Immature natural killer cell (primary cell): ENCODE data around the gene ZNF280A. TPM values are rescaled to one million over a fixed set of nuclear protein-coding genes. Genes with fewer than 3 reads are reported as not detected.
"Not testable (repeated sequence)": the region's sequence is repeated elsewhere in the genome, so short reads cannot be mapped to it uniquely, and the experiment has no call there.

Experiments used
- DNase-seq, 3 donors: peaks; one replicate each; pipeline ENCODE4 v3.0.0; 2022; ENCODE audit warnings: mixed read lengths in 1 of 3
- H3K27ac Mint-ChIP-seq, 6 donors: one replicate each; pipeline ENCODE4 v1.8.0; 2020; ENCODE audit warnings: mixed read lengths in 6 of 6, mild to moderate bottlenecking in 5 of 6, inconsistent platforms in 4 of 6, moderate library complexity in 3 of 6
- H3K27me3 Mint-ChIP-seq, 3 donors: one replicate each; pipeline ENCODE4 v1.8.0; 2020 to 2021; ENCODE audit warnings: low read depth in 3 of 3, mild to moderate bottlenecking in 3 of 3, mixed read lengths in 3 of 3, moderate library complexity in 3 of 3, inconsistent platforms in 1 of 3
- H3K36me3 Mint-ChIP-seq, 3 donors: one replicate each; pipeline ENCODE4 v1.8.0; 2020; ENCODE audit warnings: mixed read lengths in 3 of 3, inconsistent platforms in 2 of 3, mild to moderate bottlenecking in 2 of 3
- H3K4me1 Mint-ChIP-seq, 2 donors: one replicate each; pipeline ENCODE4 v1.8.0; 2020; ENCODE audit warnings: inconsistent platforms in 2 of 2, mild to moderate bottlenecking in 2 of 2, mixed read lengths in 2 of 2, moderate library complexity in 1 of 2
- H3K4me3 Mint-ChIP-seq, 5 donors: one replicate each; pipeline ENCODE4 v1.8.0; 2020; ENCODE audit warnings: mild to moderate bottlenecking in 5 of 5, mixed read lengths in 5 of 5, inconsistent platforms in 3 of 5, moderate library complexity in 3 of 5
- H3K9me3 Mint-ChIP-seq, 6 donors: one replicate each; pipeline ENCODE4 v1.8.0; 2020; ENCODE audit warnings: mild to moderate bottlenecking in 6 of 6, mixed read lengths in 6 of 6, inconsistent platforms in 4 of 6, moderate library complexity in 3 of 6
- polyA plus RNA-seq, 3 donors: library from polyadenylated mRNA; unstranded; fragments of 300-500 nt; fragmentation: Illumina TruSeq; gene quantifications; one replicate each; pipeline ENCODE4 v1.2.3, GENCODE V29; 2021

The ZNF280A gene
- polyA plus RNA-seq, 3 donors from 2014 or later, result not detected

- Mint-ChIP-seq H3K4me3 (no peak overlapping the region), H3K27me3 (peaks cover 0 to 1% (median 0%) of the 10 kb centered on the region in 3 donors), H3K9me3 (no peaks in the 10 kb centered on the region), H3K4me1 (no peaks in the 10 kb centered on the region), H3K27ac (no peak overlapping the region), H3K36me3 (peaks cover 12 to 20% (median 19%) of the 10 kb centered on the region in 3 donors)
- no peak for DNase-seq
Observed at GRCh38 chr22:22485524-22485923, 34.5 kb downstream of the ZNF280A start.

- Mint-ChIP-seq H3K9me3 (no peaks in the 10 kb centered on the region), H3K36me3 (peaks cover 12 to 16% (median 16%) of the 10 kb centered on the region in 3 donors), H3K27ac (no peak overlapping the region), H3K27me3 (peaks cover 0 to 1% (median 0%) of the 10 kb centered on the region in 3 donors), H3K4me3 (no peak overlapping the region), H3K4me1 (no peaks in the 10 kb centered on the region)
- no peak for DNase-seq
Observed at GRCh38 chr22:22484023-22484422, 36.0 kb downstream of the ZNF280A start.

GRCh38 chr22:22480940-22481339 is 39.1 kb downstream of the ZNF280A start:
- no peak for DNase-seq
- Mint-ChIP-seq H3K36me3 (peaks cover 4% of the 10 kb centered on the region in 3 donors), H3K4me1 (no peaks in the 10 kb centered on the region), H3K9me3 (no peaks in the 10 kb centered on the region), H3K27ac (no peak overlapping the region), H3K4me3 (no peak overlapping the region), H3K27me3 (peaks cover 0 to 2% (median 1%) of the 10 kb centered on the region in 3 donors)

GRCh38 chr22:22479999-22480532 is 40.0 kb downstream of the ZNF280A start:
- Mint-ChIP-seq H3K4me1 (no peaks in the 10 kb centered on the region), H3K9me3 (no peaks in the 10 kb centered on the region), H3K36me3 (peaks cover 0 to 4% (median 0%) of the 10 kb centered on the region in 3 donors), H3K27me3 (peaks cover 0 to 3% (median 2%) of the 10 kb centered on the region in 3 donors), H3K27ac (no peak overlapping the region), H3K4me3 (no peak overlapping the region)
- no peak for DNase-seq

- H3K27ac Mint-ChIP-seq, result no peak overlapping the region
Observed at GRCh38 chr22:22479116-22479515, 41.0 kb downstream of the ZNF280A start.

GRCh38 chr22:22478470-22478869 is 41.6 kb downstream of the ZNF280A start:
- no peaks in the 10 kb centered on the region for H3K4me1 Mint-ChIP-seq
- peaks cover 0 to 3% (median 2%) of the 10 kb centered on the region in 3 donors for H3K27me3 Mint-ChIP-seq
- DNase-seq, result no peak
- no peak overlapping the region for H3K27ac Mint-ChIP-seq
- H3K9me3 Mint-ChIP-seq, result no peaks in the 10 kb centered on the region
- H3K4me3 Mint-ChIP-seq, result no peak overlapping the region
- H3K36me3 Mint-ChIP-seq, result no peaks in the 10 kb centered on the region

More at GRCh38 chr22:22479116-22479515, 41.0 kb downstream of the ZNF280A start:
- Mint-ChIP-seq H3K27me3 (peaks cover 0 to 3% (median 2%) of the 10 kb centered on the region in 3 donors), H3K4me1 (no peaks in the 10 kb centered on the region), H3K36me3 (no peaks in the 10 kb centered on the region), H3K9me3 (no peaks in the 10 kb centered on the region), H3K4me3 (no peak overlapping the region)
- no peak for DNase-seq

- Mint-ChIP-seq H3K36me3 (peaks cover 0 to 3% (median 0%) of the 10 kb centered on the region in 3 donors), H3K4me3 (no peak overlapping the region), H3K9me3 (peaks cover 1 to 3% (median 2%) of the 10 kb centered on the region in 6 donors), H3K27me3 (peaks cover 1 to 8% (median 2%) of the 10 kb centered on the region in 3 donors), H3K4me1 (no peaks in the 10 kb centered on the region), H3K27ac (no peak overlapping the region)
- DNase-seq, result no peak
Observed at GRCh38 chr22:22474733-22475132, 45.3 kb downstream of the ZNF280A start.

- not testable (repeated sequence) for H3K4me3 Mint-ChIP-seq, DNase-seq, H3K4me1 Mint-ChIP-seq, H3K36me3 Mint-ChIP-seq, H3K27ac Mint-ChIP-seq
- Mint-ChIP-seq H3K27me3 (peaks cover 1 to 10% (median 9%) of the 10 kb centered on the region in 3 donors), H3K9me3 (peaks cover 12 to 29% (median 20%) of the 10 kb centered on the region in 6 donors)
Observed at GRCh38 chr22:22471104-22471503, 49.0 kb downstream of the ZNF280A start.

GRCh38 chr22:22469527-22469926 is 50.5 kb downstream of the ZNF280A start:
- no peak overlapping the region for H3K4me3 Mint-ChIP-seq
- H3K9me3 Mint-ChIP-seq, result peaks cover 12 to 29% (median 20%) of the 10 kb centered on the region in 6 donors
- no peak overlapping the region for H3K27ac Mint-ChIP-seq
- DNase-seq, result no peak
- no peaks in the 10 kb centered on the region for H3K4me1 Mint-ChIP-seq
- peaks cover 0 to 14% (median 11%) of the 10 kb centered on the region in 3 donors for H3K27me3 Mint-ChIP-seq
- H3K36me3 Mint-ChIP-seq, result peaks cover 0 to 6% (median 6%) of the 10 kb centered on the region in 3 donors

GRCh38 chr22:22468794-22469469 is 51.1 kb downstream of the ZNF280A start:
- not testable (repeated sequence) for H3K4me1 Mint-ChIP-seq, DNase-seq, H3K36me3 Mint-ChIP-seq, H3K4me3 Mint-ChIP-seq, H3K27ac Mint-ChIP-seq
- Mint-ChIP-seq H3K27me3 (peaks cover 2 to 17% (median 15%) of the 10 kb centered on the region in 3 donors), H3K9me3 (peaks cover 12 to 29% (median 20%) of the 10 kb centered on the region in 6 donors)

- H3K9me3 Mint-ChIP-seq, result peaks cover 12 to 29% (median 20%) of the 10 kb centered on the region in 6 donors
- H3K4me1 Mint-ChIP-seq, result no peaks in the 10 kb centered on the region
- no peak overlapping the region for H3K27ac Mint-ChIP-seq
- peaks cover 0 to 6% (median 6%) of the 10 kb centered on the region in 3 donors for H3K36me3 Mint-ChIP-seq
- no peak for DNase-seq
- H3K4me3 Mint-ChIP-seq, result no peak overlapping the region
- peaks cover 5 to 21% (median 12%) of the 10 kb centered on the region in 3 donors for H3K27me3 Mint-ChIP-seq
Observed at GRCh38 chr22:22467112-22467511, 53.0 kb downstream of the ZNF280A start.

GRCh38 chr22:22465782-22466181 is 54.3 kb downstream of the ZNF280A start:
- H3K4me3 Mint-ChIP-seq, result no peak overlapping the region
- peaks cover 16 to 30% (median 20%) of the 10 kb centered on the region in 6 donors for H3K9me3 Mint-ChIP-seq
- peaks cover 5 to 24% (median 20%) of the 10 kb centered on the region in 3 donors for H3K27me3 Mint-ChIP-seq
- DNase-seq, result no peak
- no peak overlapping the region for H3K27ac Mint-ChIP-seq
- H3K36me3 Mint-ChIP-seq, result peaks cover 0 to 6% (median 6%) of the 10 kb centered on the region in 3 donors
- no peaks in the 10 kb centered on the region for H3K4me1 Mint-ChIP-seq

GRCh38 chr22:22465094-22465602 is 54.9 kb downstream of the ZNF280A start:
- no peaks in the 10 kb centered on the region for H3K4me1 Mint-ChIP-seq
- H3K4me3 Mint-ChIP-seq, result no peak overlapping the region
- H3K36me3 Mint-ChIP-seq, result peaks cover 0 to 9% (median 6%) of the 10 kb centered on the region in 3 donors
- no peak for DNase-seq
- peaks cover 5 to 24% (median 22%) of the 10 kb centered on the region in 3 donors for H3K27me3 Mint-ChIP-seq
- peaks cover 15 to 35% (median 23%) of the 10 kb centered on the region in 6 donors for H3K9me3 Mint-ChIP-seq
- no peak overlapping the region for H3K27ac Mint-ChIP-seq

GRCh38 chr22:22464541-22465054 is 55.5 kb downstream of the ZNF280A start:
- peaks cover 0 to 6% (median 5%) of the 10 kb centered on the region in 3 donors for H3K36me3 Mint-ChIP-seq
- no peak overlapping the region for H3K4me3 Mint-ChIP-seq
- H3K27me3 Mint-ChIP-seq, result peaks cover 5 to 22% (median 21%) of the 10 kb centered on the region in 3 donors
- no peak for DNase-seq
- peaks cover 15 to 35% (median 25%) of the 10 kb centered on the region in 6 donors for H3K9me3 Mint-ChIP-seq
- H3K4me1 Mint-ChIP-seq, result no peaks in the 10 kb centered on the region
- no peak overlapping the region for H3K27ac Mint-ChIP-seq
